Ascending aorta (tissue), 2 donors: Measurements from ENCODE around the gene SLC51B. TPM values are rescaled to one million over a fixed set of nuclear protein-coding genes. Genes with fewer than 3 reads are reported as not detected.
"Not testable (repeated sequence)": the region's sequence is repeated elsewhere in the genome, so short reads cannot be mapped to it uniquely, and the experiment has no call there.

Experiments
- DNase-seq, 2 donors: peaks; one replicate each; pipeline ENCODE4 v3.0.0-alpha.2; 2019; ENCODE audit warnings: low spot score in 2 of 2
- H3K27ac ChIP-seq, 2 donors: fragments of 200-600 bp; sonication (generic); one replicate each; pipeline ENCODE4 v1.5.1; 2016 to 2017; ENCODE audit warnings: mild to moderate bottlenecking in 1 of 2
- H3K27me3 ChIP-seq: fragments of 200-600 bp; sonication (generic); one replicate; pipeline ENCODE4 v1.5.1; 2017
- H3K36me3 ChIP-seq, 2 donors: fragments of 200-600 bp; sonication (generic); one replicate each; pipeline ENCODE4 v1.5.1; 2016
- H3K4me1 ChIP-seq, 2 donors: fragments of 200-600 bp; sonication (generic); one replicate each; pipeline ENCODE4 v1.5.1; 2016 to 2017; ENCODE audit warnings: mild to moderate bottlenecking in 1 of 2
- H3K4me3 ChIP-seq, 2 donors: fragments of 200-600 bp; sonication (generic); one replicate each; pipeline ENCODE4 v1.5.1; 2016 to 2017; ENCODE audit warnings: mild to moderate bottlenecking in 1 of 2
- H3K9me3 ChIP-seq, 2 donors: fragments of 200-600 bp; sonication (generic); one replicate each; pipeline ENCODE4 v1.5.1; 2016
- CTCF ChIP-seq, 3 experiments: fragments of 200-600 bp in 2 of 3; fragments of 450-650 bp in 1 of 3; sonication (generic) in 2 of 3; IDR thresholded peaks; one replicate each; pipeline ENCODE4 v1.5.1; 2016 to 2019; ENCODE audit warnings: antibody characterized with exemption in 3 of 3, mild to moderate bottlenecking in 1 of 3, moderate library complexity in 1 of 3
- intact Hi-C: fragments of 100-400 bp; cut with DNase I; formaldehyde crosslinking; loops from one replicate; pipeline ENCODE4 v1.15.1; 2023
- total RNA-seq: library from RNA; depleted of rRNA; stranded (reverse); fragments of >200 nt; gene quantifications from one replicate; pipeline ENCODE4 v1.1.0, GENCODE V29; 2016

Gene SLC51B
- total RNA-seq, 1 donor from 2014 or later: not detected

GRCh38 chr15:65072027-65072426 is 26.8 kb downstream of the SLC51B start:
- Histone ChIP-seq H3K36me3 (no peaks in the 10 kb centered on the region), H3K27me3 (no peaks in the 10 kb centered on the region), H3K4me1 (peaks cover 13 to 58% of the 10 kb centered on the region in 2 donors), H3K27ac (peak overlapping the region; percentile 97), H3K4me3 (no peak overlapping the region), H3K9me3 (no peaks in the 10 kb centered on the region)
- intact Hi-C loops: no loop called here
- no peak for DNase-seq
- TF ChIP-seq CTCF (IDR thresholded peaks at IDR 0.05): no peak

GRCh38 chr15:65072617-65073016 is 27.4 kb downstream of the SLC51B start:
- Histone ChIP-seq H3K27me3 (no peaks in the 10 kb centered on the region), H3K4me1 (peaks cover 16 to 64% of the 10 kb centered on the region in 2 donors), H3K36me3 (no peaks in the 10 kb centered on the region), H3K4me3 (no peak overlapping the region), H3K9me3 (no peaks in the 10 kb centered on the region), H3K27ac (peak overlapping the region; percentile 97)
- no peak for DNase-seq
- intact Hi-C loops: no loop called here
- no peak for TF ChIP-seq CTCF (IDR thresholded peaks at IDR 0.05)

GRCh38 chr15:65074946-65075345 is 29.8 kb downstream of the SLC51B start:
- DNase-seq, H3K9me3 ChIP-seq, H3K36me3 ChIP-seq, H3K27me3 ChIP-seq, intact Hi-C loops, H3K4me3 ChIP-seq: not testable (repeated sequence)
- H3K4me1 ChIP-seq: peaks cover 21 to 55% of the 10 kb centered on the region in 2 donors
- H3K27ac ChIP-seq: peak overlapping the region in 1 of 2 donors; percentile 1

GRCh38 chr15:65075607-65076395 is 30.6 kb downstream of the SLC51B start:
- Histone ChIP-seq H3K27ac (peak overlapping the region; percentile 49 to 81), H3K4me1 (peaks cover 18 to 49% of the 10 kb centered on the region in 2 donors)
- H3K4me3 ChIP-seq, H3K27me3 ChIP-seq, DNase-seq, H3K36me3 ChIP-seq, H3K9me3 ChIP-seq, intact Hi-C loops: not testable (repeated sequence)

GRCh38 chr15:65076486-65077290 is 31.5 kb downstream of the SLC51B start, which contains the start of gene KBTBD13:
Gene KBTBD13, plus strand, starts transcription at chr15:65076746. Its CDS starts 70 bp downstream, at chr15:65076816.
- intact Hi-C loops: no loop called here
- H3K9me3 ChIP-seq: no peaks in the 10 kb centered on the region
- no peaks in the 10 kb centered on the region for H3K27me3 ChIP-seq
- peak within 1 kb of the TSS; percentile 69 to 81 for H3K27ac ChIP-seq
- H3K4me3 ChIP-seq: peak within 1 kb of the TSS in 1 of 2 donors; percentile 38
- H3K36me3 ChIP-seq: no peaks in the 10 kb centered on the region
- DNase-seq: no peak
- H3K4me1 ChIP-seq: peaks cover 18 to 44% of the 10 kb centered on the region in 2 donors
- TF ChIP-seq CTCF (IDR thresholded peaks at IDR 0.05): no peak

- Histone ChIP-seq H3K4me3 (peak overlapping the region in 1 of 2 donors; percentile 38), H3K36me3 (no peaks in the 10 kb centered on the region), H3K27me3 (no peaks in the 10 kb centered on the region), H3K27ac (peak overlapping the region; percentile 69 to 81), H3K9me3 (no peaks in the 10 kb centered on the region), H3K4me1 (peaks cover 20 to 44% of the 10 kb centered on the region in 2 donors)
- intact Hi-C loops: no loop called here
- no peak for TF ChIP-seq CTCF (IDR thresholded peaks at IDR 0.05)
- DNase-seq: no peak
Measured at GRCh38 chr15:65077291-65077980, 32.2 kb downstream of the SLC51B start.
